K562 (cell line): ENCODE data around the gene PARP1. TPM values are rescaled to one million over a fixed set of nuclear protein-coding genes. Genes with fewer than 3 reads are reported as not detected.
A peak's percentile ranks its signal among the peaks of the same experiment; 100 is the strongest.

Source experiments
- ATAC-seq: fragments of 200-7000 bp; cut with Tn5 transposase; 3 replicates; pipeline ENCODE4 v1.9.1; 2020; ENCODE audit warnings: moderate library complexity
- Bru-seq: library from RNA; stranded (reverse); fragments of 400-500 nt; gene quantifications from one replicate; lab custom pipeline; 2021; lab: Mats Ljungman, UMichigan
- BruChase-seq, 2 experiments: library from RNA; stranded (reverse); fragments of 400-500 nt; gene quantifications; one replicate each; lab custom pipeline; 2021; lab: Mats Ljungman, UMichigan
- BruUV-seq: library from RNA; stranded (reverse); fragments of 400-500 nt; replicated peaks from 2 replicates; lab custom pipeline; 2021; lab: Mats Ljungman, UMichigan
- CTCF ChIA-PET: fragments of 300-600 bp; formaldehyde crosslinking; extraction: SDS; loops from one replicate; lab custom pipeline; 2021; ENCODE audit warnings: low intra/inter-chr PET ratio; lab: Yijun Ruan, JAX
- POLR2A ChIA-PET: fragments of 300-600, 350-650 bp; sonication (Branson Sonifier 250); formaldehyde crosslinking; extraction: SDS; loops from one replicate; lab custom pipeline; 2021; ENCODE audit warnings: antibody characterized with exemption, inconsistent platforms; lab: Yijun Ruan, JAX
- DNase-seq, 4 experiments: peaks; one replicate each; pipeline versions ENCODE4 v3.0.0 to v3.0.0-alpha.2; 2011 to 2018; ENCODE audit warnings: low spot score in 3 of 4, mixed read lengths in 3 of 4; ENCODE audit errors: extremely low read depth in 1 of 4
- FAIRE-seq: peaks from 2 replicates; lab custom pipeline; 2011; peaks lifted over from hg19 to GRCh38; lab: Jason Lieb, UNC
- H2AFZ ChIP-seq: 2 replicates; pipeline ENCODE4 v1.6.0; 2011; ENCODE audit warnings: low read depth, low read length, control low read depth, inconsistent platforms
- H3K27ac ChIP-seq: fragments of 200-600 bp; 3 replicates; pipeline ENCODE4 v1.8.0; 2011; ENCODE audit warnings: low read depth, mild to moderate bottlenecking, control low read depth, inconsistent platforms, low read length, moderate library complexity, mixed read lengths; ENCODE audit errors: extremely low read depth
- H3K27me3 ChIP-seq, 2 experiments: fragments of 300-600 bp in 1 of 2; 2 replicates in 1 of 2; 3 replicates in 1 of 2; pipeline versions ENCODE4 v1.6.0 to v1.8.0; 2011; ENCODE audit warnings: inconsistent platforms in 2 of 2, low read length in 2 of 2, mild to moderate bottlenecking in 1 of 2, mixed read lengths in 1 of 2, moderate library complexity in 1 of 2; ENCODE audit not compliant: control insufficient read depth in 2 of 2, insufficient read depth in 2 of 2
- H3K36me3 ChIP-seq: fragments of 300-600 bp; 3 replicates; pipeline ENCODE4 v1.8.0; 2011; ENCODE audit warnings: mild to moderate bottlenecking, low read length, inconsistent platforms; ENCODE audit not compliant: control insufficient read depth, insufficient read depth
- H3K4me1 ChIP-seq, 2 experiments: fragments of 200-600 bp in 1 of 2; replicated peaks in 1 of 2; 2 replicates in 1 of 2; 3 replicates in 1 of 2; pipeline versions ENCODE4 v1.5.1 to v1.8.0; 2011; ENCODE audit warnings: inconsistent platforms in 2 of 2, low read length in 2 of 2, mild to moderate bottlenecking in 1 of 2, mixed read lengths in 1 of 2, moderate library complexity in 1 of 2; ENCODE audit not compliant: control insufficient read depth in 2 of 2, insufficient read depth in 2 of 2
- H3K4me2 ChIP-seq: 2 replicates; pipeline ENCODE4 v1.6.1; 2011; ENCODE audit warnings: low read length, control low read depth, inconsistent platforms, mixed read lengths; ENCODE audit not compliant: insufficient read depth
- H3K4me3 ChIP-seq: fragments of 200-600 bp; sonication (generic), shearing (Covaris generic); 2 replicates; pipeline ENCODE4 v1.5.1; 2016; ENCODE audit warnings: control low read depth, inconsistent platforms
- H3K79me2 ChIP-seq: fragments of 200-600 bp; 3 replicates; pipeline ENCODE4 v1.8.0; 2011; ENCODE audit warnings: low read length, inconsistent platforms; ENCODE audit not compliant: control insufficient read depth, insufficient read depth
- H3K9ac ChIP-seq, 2 experiments: 2 replicates each; pipeline versions ENCODE4 v1.6.0 to v1.6.1; 2011; ENCODE audit warnings: low read depth in 2 of 2, low read length in 2 of 2, control low read depth in 1 of 2, inconsistent platforms in 1 of 2, mild to moderate bottlenecking in 1 of 2, mixed read lengths in 1 of 2; ENCODE audit not compliant: insufficient read depth in 1 of 2
- H3K9me1 ChIP-seq: one replicate; pipeline ENCODE4 v1.6.0; 2011; ENCODE audit warnings: inconsistent platforms, mild to moderate bottlenecking, low read length, moderate library complexity; ENCODE audit not compliant: control insufficient read depth, insufficient read depth
- H3K9me3 ChIP-seq: replicated peaks from 2 replicates; pipeline ENCODE4 v1.5.1; 2011; ENCODE audit warnings: low read depth, low read length, inconsistent platforms; ENCODE audit not compliant: control insufficient read depth, insufficient read depth
- H4K20me1 ChIP-seq: replicated peaks from 2 replicates; pipeline ENCODE4 v1.6.1; 2011; ENCODE audit warnings: low read length, inconsistent platforms, mixed read lengths; ENCODE audit not compliant: control insufficient read depth, insufficient read depth
- ARID1B ChIP-seq: fragments of 450-650 bp; IDR thresholded peaks from 2 replicates; pipeline ENCODE4 v1.6.1; 2016; ENCODE audit warnings: antibody characterized with exemption, mild to moderate bottlenecking, inconsistent platforms
- FOXJ2 ChIP-seq: fragments of 200-800 bp; sonication (Bioruptor generic); IDR thresholded peaks from 2 replicates; pipeline ENCODE4 v1.6.1; 2016; ENCODE audit warnings: missing genetic modification characterization, missing compliant biosample characterization
- FOXK2 ChIP-seq, 2 experiments: fragments of 450-650 bp; IDR thresholded peaks in 1 of 2; conservative IDR thresholded peaks in 1 of 2; 2 replicates each; pipeline ENCODE4 v1.6.1; 2016; ENCODE audit warnings: low read depth in 2 of 2, mild to moderate bottlenecking in 1 of 2
- GTF2A2 ChIP-seq: IDR thresholded peaks from 2 replicates; pipeline ENCODE4 v1.6.1; 2016; ENCODE audit warnings: mild to moderate bottlenecking, missing genetic modification characterization, missing compliant biosample characterization
- MEIS2 ChIP-seq: fragments of 450-650 bp; IDR thresholded peaks from 2 replicates; pipeline ENCODE4 v1.6.1; 2014; ENCODE audit warnings: mild to moderate bottlenecking; ENCODE audit not compliant: partially characterized antibody
- NFRKB ChIP-seq: fragments of 450-650 bp; IDR thresholded peaks from 2 replicates; pipeline ENCODE4 v1.6.1; 2016; ENCODE audit warnings: low read depth
- NR2C1 ChIP-seq, 2 experiments: fragments of 450-650 bp; IDR thresholded peaks; 2 replicates each; pipeline ENCODE4 v1.6.1; 2017; ENCODE audit warnings: mild to moderate bottlenecking in 2 of 2, antibody characterized with exemption in 1 of 2, inconsistent platforms in 1 of 2, missing compliant biosample characterization in 1 of 2, missing genetic modification characterization in 1 of 2
- PHF21A ChIP-seq: fragments of 450-650 bp; IDR thresholded peaks from 2 replicates; pipeline ENCODE4 v1.6.1; 2017; ENCODE audit warnings: low read depth, borderline replicate concordance
- PRPF4 ChIP-seq: fragments of 200-400 bp; formaldehyde crosslinking; IDR thresholded peaks from one replicate; pipeline ENCODE4 v1.6.1; 2017; ENCODE audit warnings: low read length, low read depth, mild to moderate bottlenecking; ENCODE audit not compliant: insufficient read depth, poor library complexity, severe bottlenecking
- WGBS: fragments of 100-300 bp; shearing (Covaris generic); methylation state at CpG from one replicate; pipeline ENCODE4 v1.1.6; 2016; ENCODE audit warnings: low coverage, mixed read lengths; ENCODE audit not compliant: insufficient coverage; ENCODE audit errors: missing lambda C conversion rate; 5-methylcytosine and 5-hydroxymethylcytosine counted together
- in situ Hi-C: fragments of 300-500 bp; cut with MboI; formaldehyde crosslinking; loops from 4 replicates; pipeline ENCODE4 v1.15.0; 2018; ENCODE audit warnings: inconsistent platforms, mixed read lengths
- intact Hi-C: fragments of 100-400 bp; cut with micrococcal nuclease; formaldehyde crosslinking; loops from 2 replicates; pipeline ENCODE4 v1.14.2; 2022
- long read RNA-seq, 3 experiments: library from polyadenylated mRNA in 2 of 3; library from RNA in 1 of 3; unstranded in 2 of 3; stranded (forward) in 1 of 3; transcript quantifications; one replicate each; pipeline ENCODE4 v2.0.0, GENCODE V29; 2019 to 2022
- polyA minus RNA-seq, 3 experiments: library from RNA; depleted of rRNA, polyadenylated mRNA; stranded (reverse); fragments of >200 nt; gene quantifications; 2 replicates each; pipeline ENCODE4 v1.2.3, GENCODE V29; 2011
- polyA plus RNA-seq, 8 experiments: library from polyadenylated mRNA; depleted of rRNA in 4 of 8; stranded (reverse) in 5 of 8; unstranded in 3 of 8; fragments of >200 nt; fragmentation: Nextera tagmentation in 2 of 8; fragmentation: Illumina TruSeq in 1 of 8; extraction: Ambion mirVana in 2 of 8; extraction: Trizol in 1 of 8; gene quantifications; 2 replicates each; pipeline versions ENCODE4 v1.2.1 to v1.2.3, GENCODE V29; 2011 to 2014; ENCODE audit warnings: inconsistent platforms in 1 of 8, missing spikeins in 1 of 8
- total RNA-seq, 7 experiments: library from RNA; depleted of rRNA in 6 of 7; stranded (reverse); fragments of >200 nt in 6 of 7; fragmentation: Illumina TruSeq in 2 of 7; extraction: Trizol in 2 of 7; gene quantifications; 2 replicates each; pipeline versions ENCODE4 v1.2.1 to v1.2.3, GENCODE V29; 2011 to 2021; ENCODE audit warnings: low replicate concordance in 1 of 7
- TF ChIP-seq, protein P1 (sequence below): fragments of 450-650 bp; IDR thresholded peaks from 2 replicates; pipeline ENCODE4 v1.6.1; 2017; ENCODE audit warnings: antibody characterized with exemption, mild to moderate bottlenecking

The PARP1 gene
- total RNA-seq (2011; cell fraction: chromatin; rRNA removed; ENCODE audit: low replicate concordance) = 139 and 225 TPM in 2 replicates
- total RNA-seq (2011; cell fraction: nucleolus; rRNA removed) = 160 and 161 TPM in 2 replicates
- total RNA-seq (2011; cell fraction: nucleoplasm; rRNA removed) = 144 and 147 TPM in 2 replicates
- total RNA-seq (2014; rRNA removed) (300 and 416 TPM in 2 replicates), total RNA-seq (2014; rRNA removed; fragmentation: Illumina TruSeq; extraction: Trizol) (187 and 203 TPM in 2 replicates), total RNA-seq (2015; rRNA removed; fragmentation: Illumina TruSeq; extraction: Trizol) (216 and 225 TPM in 2 replicates), total RNA-seq (2021) (245 and 279 TPM in 2 replicates), polyA plus RNA-seq (2011; rRNA removed) (250 and 286 TPM in 2 replicates), polyA plus RNA-seq (2014; fragmentation: Illumina TruSeq; extraction: Trizol) (262 and 306 TPM in 2 replicates), polyA plus RNA-seq (2014; fragmentation: Nextera tagmentation; extraction: Ambion mirVana) (100 to 1,000 TPM; 121 to 211 TPM), polyA plus RNA-seq (2014; rRNA removed) (272 and 273 TPM in 2 replicates), polyA minus RNA-seq (2011; rRNA and poly(A)+ RNA removed) (294 and 321 TPM in 2 replicates), Bru-seq, nascent RNA (percentile 93 among the genes with signal in this experiment), BruChase-seq, experiment 1, labeled RNA remaining after a 2-hour chase (percentile 89 among the genes with signal in this experiment), BruChase-seq, experiment 2, labeled RNA remaining after a 6-hour chase (percentile 90 among the genes with signal in this experiment)
- polyA plus RNA-seq (2011; cell fraction: cytosol; rRNA removed) = 274 and 360 TPM in 2 replicates
- polyA plus RNA-seq (2011; cell fraction: nucleus; rRNA removed) = 178 and 198 TPM in 2 replicates
- 145 and 231 TPM in 2 replicates for polyA plus RNA-seq (2012)
- polyA minus RNA-seq (2011; cell fraction: cytosol; rRNA and poly(A)+ RNA removed) = 158 and 169 TPM in 2 replicates
- polyA minus RNA-seq (2011; cell fraction: nucleus; rRNA and poly(A)+ RNA removed) = 96.9 and 122 TPM in 2 replicates
- long read RNA-seq, experiment 1, transcript PARP1-203 (23 exons, 3,958 nt) = major isoform, 587 of 979 reads
- long read RNA-seq, experiment 1, partial matches to known transcripts = 347 of 979 reads
- long read RNA-seq, experiment 1, other reads (novel, unspliced or antisense) = 39 of 979 reads
- long read RNA-seq, experiment 2, transcript PARP1-203 (23 exons, 3,958 nt) = major isoform, 119 of 350 reads
- long read RNA-seq, experiment 2, transcript PARP1-201 (2 exons, 570 nt) = minor isoform, 10 of 350 reads
- long read RNA-seq, experiment 2, partial matches to known transcripts = 169 of 350 reads
- long read RNA-seq, experiment 2, other reads (novel, unspliced or antisense) = 45 of 350 reads
- long read RNA-seq, experiment 3, transcript PARP1-203 (23 exons, 3,958 nt) = major isoform, 51 of 237 reads
- long read RNA-seq, experiment 3, partial matches to known transcripts = 178 of 237 reads
- long read RNA-seq, experiment 3, other reads (novel, unspliced or antisense) = 7 of 237 reads

DNA sequence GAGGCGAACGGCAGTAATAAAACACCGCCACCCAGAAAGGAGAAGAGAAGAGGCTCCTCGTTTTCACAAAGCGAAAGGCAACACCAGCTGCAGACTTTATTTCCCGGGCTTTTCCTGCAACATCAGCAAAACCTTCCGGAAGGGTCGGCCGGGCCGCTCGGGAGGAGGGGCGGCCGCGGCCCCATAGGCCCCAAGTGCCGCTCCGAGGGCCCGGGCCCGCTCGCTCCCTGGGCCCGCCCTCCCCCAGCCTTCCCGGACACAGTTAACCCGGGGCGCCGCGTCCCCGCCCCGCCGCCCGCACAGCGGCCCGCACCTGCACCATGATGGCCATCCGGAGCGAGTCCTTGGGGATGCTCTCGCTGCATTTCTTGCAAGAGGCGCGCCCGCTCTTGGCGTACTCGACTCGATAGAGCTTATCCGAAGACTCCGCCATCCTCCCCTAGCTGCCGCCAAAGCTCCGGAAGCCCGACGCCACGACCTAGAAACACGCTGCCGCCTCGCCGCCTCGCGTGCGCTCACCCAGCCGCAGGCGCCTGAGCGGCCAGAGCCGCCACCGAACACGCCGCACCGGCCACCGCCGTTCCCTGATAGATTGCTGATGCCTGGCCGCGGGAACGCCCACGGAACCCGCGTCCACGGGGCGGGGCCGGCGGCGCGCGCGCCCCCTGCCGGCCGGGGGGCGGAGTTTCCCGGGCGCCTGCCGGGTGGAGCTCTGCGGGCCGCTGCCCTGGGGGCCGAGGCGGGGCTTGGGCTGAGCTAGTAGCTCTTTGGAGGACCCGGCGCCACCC, at the start of gene PARP1:
TSS of gene PARP1 (minus strand) at position 597 of the 788 bp plus-strand sequence. CDS start at position 433, 164 bp downstream.
- Histone ChIP-seq H3K4me3 (peak within 1 kb of the TSS; percentile 78), H2AFZ (peak within 1 kb of the TSS; percentile 89), H3K4me2 (peak within 1 kb of the TSS; percentile 94), H3K27ac (peak within 1 kb of the TSS; percentile 84), H3K36me3 (peaks cover 25% of the 10 kb centered on the region), H4K20me1 (peaks cover 21% of the 10 kb centered on the region), H3K27me3 (no peaks in the 10 kb centered on the region; a peak in 1 of 5 replicates), H3K9me1 (peaks cover 8% of the 10 kb centered on the region), H3K9ac (peak within 1 kb of the TSS; percentile 76 to 88), H3K9me3 (0 out of 2 replicates have a peak, but pooled peaks cover 2% of the 10 kb centered on the region), H3K79me2 (peaks cover 52% of the 10 kb centered on the region), H3K4me1 (peaks cover 33 to 34% of the 10 kb centered on the region in 2 experiments)
- CTCF ChIA-PET = interaction anchor here (0.6 kb wide), 4 partner anchors 207 to 1613 kb away, joined by 3 to 4 read pairs (median 4); no protein-coding TSS in a partner anchor
- intact Hi-C loops = loop anchor here (5.0 kb wide), 2 partner anchors 100 to 205 kb away; partner anchors contain the start of gene LIN9
- FAIRE-seq (peak; percentile 49), DNase-seq (peak; percentile 96 to 99 (median 98)), ATAC-seq (peak; percentile 88)
- in situ Hi-C loops = no loop called here
- no TSS peak for BruUV-seq
- POLR2A ChIA-PET = interaction anchor here (0.6 to 2.9 kb wide), 13 partner anchors 11 to 1234 kb away, joined by 3 to 14 read pairs (median 5); partner anchors contain the start of gene LIN9
- WGBS = under 1% methylated on average over 67 of the region's 90 CpGs
- 0 out of 2 replicates have a peak, but pooled peaks have one; percentile 11 for TF ChIP-seq PHF21A
- no peak for TF ChIP-seq NR2C1 (IDR thresholded peaks at IDR 0.05)
- TF ChIP-seq NR2C1 (tag; IDR thresholded peaks at IDR 0.05) = no peak
- peak; percentile 40 for TF ChIP-seq MEIS2
- TF ChIP-seq PRPF4 = no peak
- peak in 1 of 2 experiments; percentile 37; a peak in 2 of 4 replicates for TF ChIP-seq FOXK2 (conservative IDR thresholded peaks at IDR 0.05 in 1 of 2, IDR thresholded peaks at IDR 0.05 in 1 of 2; ENCODE audit: low read depth in 2 of 2)
- TF ChIP-seq, protein P1, sequence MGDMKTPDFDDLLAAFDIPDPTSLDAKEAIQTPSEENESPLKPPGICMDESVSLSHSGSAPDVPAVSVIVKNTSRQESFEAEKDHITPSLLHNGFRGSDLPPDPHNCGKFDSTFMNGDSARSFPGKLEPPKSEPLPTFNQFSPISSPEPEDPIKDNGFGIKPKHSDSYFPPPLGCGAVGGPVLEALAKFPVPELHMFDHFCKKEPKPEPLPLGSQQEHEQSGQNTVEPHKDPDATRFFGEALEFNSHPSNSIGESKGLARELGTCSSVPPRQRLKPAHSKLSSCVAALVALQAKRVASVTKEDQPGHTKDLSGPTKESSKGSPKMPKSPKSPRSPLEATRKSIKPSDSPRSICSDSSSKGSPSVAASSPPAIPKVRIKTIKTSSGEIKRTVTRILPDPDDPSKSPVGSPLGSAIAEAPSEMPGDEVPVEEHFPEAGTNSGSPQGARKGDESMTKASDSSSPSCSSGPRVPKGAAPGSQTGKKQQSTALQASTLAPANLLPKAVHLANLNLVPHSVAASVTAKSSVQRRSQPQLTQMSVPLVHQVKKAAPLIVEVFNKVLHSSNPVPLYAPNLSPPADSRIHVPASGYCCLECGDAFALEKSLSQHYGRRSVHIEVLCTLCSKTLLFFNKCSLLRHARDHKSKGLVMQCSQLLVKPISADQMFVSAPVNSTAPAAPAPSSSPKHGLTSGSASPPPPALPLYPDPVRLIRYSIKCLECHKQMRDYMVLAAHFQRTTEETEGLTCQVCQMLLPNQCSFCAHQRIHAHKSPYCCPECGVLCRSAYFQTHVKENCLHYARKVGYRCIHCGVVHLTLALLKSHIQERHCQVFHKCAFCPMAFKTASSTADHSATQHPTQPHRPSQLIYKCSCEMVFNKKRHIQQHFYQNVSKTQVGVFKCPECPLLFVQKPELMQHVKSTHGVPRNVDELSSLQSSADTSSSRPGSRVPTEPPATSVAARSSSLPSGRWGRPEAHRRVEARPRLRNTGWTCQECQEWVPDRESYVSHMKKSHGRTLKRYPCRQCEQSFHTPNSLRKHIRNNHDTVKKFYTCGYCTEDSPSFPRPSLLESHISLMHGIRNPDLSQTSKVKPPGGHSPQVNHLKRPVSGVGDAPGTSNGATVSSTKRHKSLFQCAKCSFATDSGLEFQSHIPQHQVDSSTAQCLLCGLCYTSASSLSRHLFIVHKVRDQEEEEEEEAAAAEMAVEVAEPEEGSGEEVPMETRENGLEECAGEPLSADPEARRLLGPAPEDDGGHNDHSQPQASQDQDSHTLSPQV = peak; percentile 66; the same call in 1 of the 2 replicates
- TF ChIP-seq ARID1B = no peak
- no peak for TF ChIP-seq GTF2A2 (tag)
- TF ChIP-seq FOXJ2 (tag) = no peak
- peak; percentile 86; the same call in 1 of the 2 replicates for TF ChIP-seq NFRKB
